ENCODE data around the gene KIF21A.

KIF21A gene

GRCh38 chr12:39435531-39435930, 7.4 kb downstream of the KIF21A start:
- no peak for DNase-seq (ENCODE audit: low read depth)

GRCh38 chr12:39431797-39432196, 11.1 kb downstream of the KIF21A start:
- no peak for DNase-seq (ENCODE audit: low read depth)

GRCh38 chr12:39431002-39431796, 11.7 kb downstream of the KIF21A start:
- DNase-seq (ENCODE audit: low read depth), result no peak

- no peak for DNase-seq (ENCODE audit: low read depth)
Measured at GRCh38 chr12:39429809-39430208, 13.1 kb downstream of the KIF21A start.

GRCh38 chr12:39427360-39427808, 15.5 kb downstream of the KIF21A start:
- no peak for DNase-seq (ENCODE audit: low read depth)

- no peak for DNase-seq (ENCODE audit: low read depth)
Measured at GRCh38 chr12:39426636-39427240, 16.2 kb downstream of the KIF21A start.

GRCh38 chr12:39420043-39420442, 22.9 kb downstream of the KIF21A start:
- DNase-seq (ENCODE audit: low read depth), result no peak

- DNase-seq (ENCODE audit: low read depth), result no peak
Measured at GRCh38 chr12:39419471-39419870, 23.4 kb downstream of the KIF21A start.

- no peak for DNase-seq (ENCODE audit: low read depth)
Measured at GRCh38 chr12:39417916-39418315, 25.0 kb downstream of the KIF21A start.

GRCh38 chr12:39413836-39414771, 28.8 kb downstream of the KIF21A start:
- no peak for DNase-seq (ENCODE audit: low read depth)

GRCh38 chr12:39412210-39412609, 30.7 kb downstream of the KIF21A start:
- DNase-seq (ENCODE audit: low read depth), result no peak

GRCh38 chr12:39406262-39406661, 36.7 kb downstream of the KIF21A start:
- DNase-seq (ENCODE audit: low read depth), result no peak

GRCh38 chr12:39405580-39405979, 37.3 kb downstream of the KIF21A start:
- no peak for DNase-seq (ENCODE audit: low read depth)

- DNase-seq (ENCODE audit: low read depth), result no peak
Measured at GRCh38 chr12:39404000-39404399, 38.9 kb downstream of the KIF21A start.

- no peak for DNase-seq (ENCODE audit: low read depth)
Measured at GRCh38 chr12:39403376-39403775, 39.5 kb downstream of the KIF21A start.

- no peak for DNase-seq (ENCODE audit: low read depth)
Measured at GRCh38 chr12:39402922-39403321, 40.0 kb downstream of the KIF21A start.

GRCh38 chr12:39401459-39401858, 41.5 kb downstream of the KIF21A start:
- DNase-seq (ENCODE audit: low read depth), result no peak

GRCh38 chr12:39395866-39396265, 47.1 kb downstream of the KIF21A start:
- no peak for DNase-seq (ENCODE audit: low read depth)

GRCh38 chr12:39393890-39394289, 49.0 kb downstream of the KIF21A start:
- no peak for DNase-seq (ENCODE audit: low read depth)

GRCh38 chr12:39393179-39393578, 49.7 kb downstream of the KIF21A start:
- DNase-seq (ENCODE audit: low read depth), result no peak

- DNase-seq (ENCODE audit: low read depth), result no peak
Measured at GRCh38 chr12:39392154-39392925, 50.6 kb downstream of the KIF21A start.

- DNase-seq (ENCODE audit: low read depth), result no peak
Measured at GRCh38 chr12:39390752-39391151, 52.2 kb downstream of the KIF21A start.

Measured in CMK (cell line).